ENCODE measurements around the gene FAM114A1.
"Not testable (repeated sequence)": the region's sequence is repeated elsewhere in the genome, so short reads cannot be mapped to it uniquely, and the experiment has no call there.

DNA sequence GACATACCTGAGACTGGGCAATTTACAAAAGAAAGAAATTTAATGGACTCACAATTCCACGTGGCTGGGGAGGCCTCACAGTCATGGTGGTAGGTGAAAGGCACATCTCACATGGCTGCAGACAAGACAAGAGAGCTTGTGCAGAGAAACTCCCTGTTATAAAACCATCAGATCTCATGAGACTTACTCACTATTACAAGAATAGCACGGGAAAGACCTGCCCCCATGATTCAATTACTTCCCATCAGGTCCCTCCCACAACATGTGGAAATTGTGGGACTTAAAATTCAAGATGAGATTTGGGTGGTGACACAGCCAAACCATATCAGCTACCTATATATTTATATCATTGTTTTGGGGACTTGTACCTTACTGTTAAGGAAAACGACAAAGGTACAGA, 74.3 kb downstream of the FAM114A1 start:
- not testable (repeated sequence) for TF ChIP-seq CTCF (IDR thresholded peaks at IDR 0.05); ZFX (IDR thresholded peaks at IDR 0.05; ENCODE audit: borderline replicate concordance)
